Calu3 (cell line): ENCODE data around the gene NCAPH2. TPM values are rescaled to one million over a fixed set of nuclear protein-coding genes. Genes with fewer than 3 reads are reported as not detected.

Experiments
- BruUV-seq: library from RNA; stranded (reverse); fragments of 400-500 nt; replicated peaks from 2 replicates; lab custom pipeline; 2021; lab: Mats Ljungman, UMichigan
- CTCF ChIA-PET: fragments of 300-600 bp; sonication (Branson Sonifier 250); formaldehyde crosslinking; loops from one replicate; lab custom pipeline; 2022; ENCODE audit warnings: antibody characterized with exemption; lab: Charles Lee
- DNase-seq: peaks from one replicate; pipeline ENCODE4 v3.0.0; 2022
- H3K27ac Mint-ChIP-seq: one replicate; pipeline ENCODE4 v1.8.0; 2022; ENCODE audit warnings: mixed read lengths; ENCODE audit not compliant: unreplicated experiment
- H3K27me3 Mint-ChIP-seq: one replicate; pipeline ENCODE4 v1.8.0; 2022; ENCODE audit warnings: mixed read lengths; ENCODE audit not compliant: unreplicated experiment
- H3K36me3 Mint-ChIP-seq: one replicate; pipeline ENCODE4 v1.8.0; 2022; ENCODE audit warnings: mild to moderate bottlenecking, moderate library complexity, mixed read lengths; ENCODE audit not compliant: insufficient read depth, unreplicated experiment
- H3K4me1 Mint-ChIP-seq: one replicate; pipeline ENCODE4 v1.8.0; 2022; ENCODE audit warnings: mild to moderate bottlenecking, low read depth, mixed read lengths; ENCODE audit not compliant: unreplicated experiment
- H3K4me3 Mint-ChIP-seq: one replicate; pipeline ENCODE4 v1.8.0; 2022; ENCODE audit warnings: mild to moderate bottlenecking, low read depth, moderate library complexity, mixed read lengths; ENCODE audit not compliant: unreplicated experiment
- H3K9me3 Mint-ChIP-seq: one replicate; pipeline ENCODE4 v1.8.0; 2022; ENCODE audit warnings: low read depth, mixed read lengths; ENCODE audit not compliant: unreplicated experiment
- CTCF ChIP-seq: fragments of 200-600 bp; IDR thresholded peaks from one replicate; pipeline ENCODE4 v1.8.0; 2022; ENCODE audit warnings: antibody characterized with exemption; ENCODE audit not compliant: unreplicated experiment
- intact Hi-C: fragments of 100-400 bp; cut with micrococcal nuclease; formaldehyde crosslinking; loops from one replicate; pipeline ENCODE4 v1.10.0; 2022; ENCODE audit not compliant: unreplicated experiment
- total RNA-seq: library from RNA; stranded (reverse); gene quantifications from 2 replicates; pipeline ENCODE4 v1.2.3, GENCODE V29; 2022

The NCAPH2 gene
- total RNA-seq, 1 experiment from 2014 or later: 92.0 TPM

DNA sequence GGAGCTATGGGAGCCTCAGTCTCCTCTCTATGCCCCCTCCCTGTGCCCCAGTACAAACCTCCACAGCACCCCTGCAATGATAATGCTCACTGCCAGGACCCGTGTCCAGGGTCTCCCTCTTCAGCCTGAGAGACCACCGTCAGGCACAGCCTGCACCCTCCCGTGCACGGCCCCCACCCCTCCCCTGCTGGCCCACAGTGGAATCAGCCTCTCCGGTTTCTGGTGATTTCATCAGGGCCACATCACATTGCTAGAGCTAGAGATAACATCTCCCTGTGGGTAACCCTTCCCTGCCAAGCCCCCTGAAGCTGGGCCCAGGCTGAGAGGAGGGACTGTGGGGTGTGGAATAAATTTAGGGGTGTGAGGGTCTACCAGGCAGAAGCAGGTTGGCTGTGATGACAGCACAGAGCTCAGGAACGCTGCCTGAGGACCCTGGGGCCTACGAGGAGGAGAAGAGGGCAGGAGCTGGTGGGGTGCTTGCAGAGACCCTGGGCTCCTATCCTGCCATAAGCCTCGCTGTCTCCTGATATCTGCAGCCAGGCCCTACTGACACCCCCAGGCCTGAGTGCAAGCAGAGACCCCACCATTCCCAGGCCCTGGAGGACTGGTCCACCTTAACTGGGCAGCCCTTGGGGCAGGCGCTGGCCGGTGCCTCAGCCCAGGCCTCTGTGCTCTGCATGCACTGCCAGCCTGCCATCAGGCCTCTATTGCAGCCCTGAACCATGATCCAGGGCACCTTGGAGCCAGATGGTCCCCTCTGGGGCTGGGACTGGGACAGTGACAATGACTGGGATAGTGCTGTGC, 37.7 kb downstream of the NCAPH2 start, which contains the start of gene KLHDC7B:
Gene KLHDC7B, plus strand, starts transcription at position 378 of the 804 bp plus-strand sequence. Its CDS starts 345 bp downstream, at position 723.
- Mint-ChIP-seq H3K36me3 (peaks cover 22% of the 10 kb centered on the region), H3K27me3 (no peaks in the 10 kb centered on the region), H3K27ac (peak within 1 kb of the TSS; percentile 92), H3K4me3 (peak within 1 kb of the TSS; percentile 43), H3K9me3 (no peaks in the 10 kb centered on the region), H3K4me1 (peaks cover 30% of the 10 kb centered on the region)
- no TSS peak for BruUV-seq
- TF ChIP-seq CTCF: no peak
- CTCF ChIA-PET: interaction anchor here (0.5 to 1.8 kb wide), 5 partner anchors 17 to 88 kb away, joined by 3 to 8 read pairs (median 3); partner anchors contain the start of genes ARSA, SCO2 and SYCE3
- no peak for DNase-seq
- intact Hi-C loops: no loop called here

DNA sequence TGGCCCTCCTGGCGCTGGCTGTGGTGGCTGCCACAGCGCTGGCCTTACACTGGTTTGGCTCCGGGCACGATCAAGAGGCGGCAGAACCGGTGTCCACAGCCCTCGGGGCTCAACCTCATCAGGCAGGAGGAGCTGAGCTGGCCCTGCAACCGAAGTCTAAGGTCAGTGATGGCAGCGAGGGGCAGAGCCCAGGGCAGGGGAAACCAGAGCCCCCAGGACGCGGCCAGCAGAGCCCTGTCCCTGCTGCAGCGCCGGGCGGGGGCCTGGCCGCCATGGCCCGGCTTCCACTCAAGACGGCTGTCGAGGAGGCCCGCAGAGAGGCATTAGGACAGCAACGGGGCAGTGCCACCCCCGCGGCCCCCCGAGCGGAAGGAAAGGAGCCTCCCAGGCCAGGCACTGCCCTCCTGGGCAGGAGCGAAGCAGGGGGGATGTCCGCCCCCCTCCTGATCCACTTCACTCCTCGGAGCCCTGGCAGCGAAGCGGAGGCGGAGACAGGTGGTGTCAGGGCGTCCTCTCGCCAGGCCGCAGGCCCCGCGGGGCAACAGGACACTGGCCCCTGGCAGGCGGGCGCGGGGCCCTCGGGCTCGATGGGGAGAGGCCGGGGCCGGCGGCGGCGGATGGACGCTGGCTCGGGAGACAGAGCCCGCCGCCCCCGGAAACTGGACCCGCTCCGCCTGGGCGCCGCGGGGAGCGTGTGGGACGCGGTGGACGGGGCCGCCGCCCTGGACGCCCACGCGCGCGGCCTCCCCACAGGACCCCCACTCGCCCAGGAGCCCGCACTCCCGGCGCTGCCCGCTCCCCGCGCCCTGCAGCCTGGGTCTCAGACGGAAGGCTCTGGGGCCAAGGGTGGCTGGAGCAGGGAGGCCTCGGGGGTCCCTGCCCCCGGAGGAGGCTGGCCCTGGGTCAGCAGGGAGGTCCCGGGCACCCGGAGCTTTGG, 38.6 kb downstream of the NCAPH2 start:
- peak overlapping the region; percentile 92 for H3K27ac Mint-ChIP-seq

GRCh38 chr22:50547263-50547985, 39.4 kb downstream of the NCAPH2 start:
- no peak for DNase-seq
- H3K4me3 Mint-ChIP-seq: no peak overlapping the region
- peaks cover 10% of the 10 kb centered on the region for H3K36me3 Mint-ChIP-seq
- no TSS peak for BruUV-seq
- TF ChIP-seq CTCF: no peak
- H3K4me1 Mint-ChIP-seq: peaks cover 19% of the 10 kb centered on the region
- no peaks in the 10 kb centered on the region for H3K9me3 Mint-ChIP-seq
- CTCF ChIA-PET: no interaction called here
- H3K27ac Mint-ChIP-seq: no peak overlapping the region
- intact Hi-C loops: no loop called here
- H3K27me3 Mint-ChIP-seq: no peaks in the 10 kb centered on the region

More for the DNA sequence above, 38.6 kb downstream of the NCAPH2 start:
- no peak for DNase-seq
- Mint-ChIP-seq H3K4me3 (peak overlapping the region; percentile 43), H3K27me3 (no peaks in the 10 kb centered on the region), H3K4me1 (peaks cover 23% of the 10 kb centered on the region), H3K36me3 (peaks cover 13% of the 10 kb centered on the region), H3K9me3 (no peaks in the 10 kb centered on the region)
- intact Hi-C loops: no loop called here
- no peak for TF ChIP-seq CTCF
- CTCF ChIA-PET: interaction anchor here (0.5 to 1.8 kb wide), 2 partner anchors 16 to 34 kb away, joined by 7 to 8 read pairs; partner anchors contain the start of gene SYCE3
- no TSS peak for BruUV-seq
